ENCODE measurements around the gene NUDC.
A peak's percentile ranks its signal among the peaks of the same experiment; 100 is the strongest.
"Not testable (repeated sequence)": the region's sequence is repeated elsewhere in the genome, so short reads cannot be mapped to it uniquely, and the experiment has no call there.

Gene NUDC

GRCh38 chr1:26921540-26922430 lies at the start of gene NUDC:
NUDC (plus strand) TSS chr1:26921743; CDS start chr1:26921849, 106 bp downstream.
- peak; percentile 85 for DNase-seq (ENCODE audit: low read depth)

- DNase-seq (ENCODE audit: low read depth): not testable (repeated sequence)
Observed at GRCh38 chr1:26873097-26873496, 48.4 kb upstream of the NUDC start.

GRCh38 chr1:26874896-26875295 lies 46.6 kb upstream of the NUDC start:
- no peak for DNase-seq (ENCODE audit: low read depth)

GRCh38 chr1:26877326-26877725 lies 44.2 kb upstream of the NUDC start:
- DNase-seq (ENCODE audit: low read depth): no peak

- DNase-seq (ENCODE audit: low read depth): no peak
Observed at GRCh38 chr1:26879793-26880192, 41.8 kb upstream of the NUDC start.

GRCh38 chr1:26881611-26882010 lies 39.9 kb upstream of the NUDC start:
- not testable (repeated sequence) for DNase-seq (ENCODE audit: low read depth)

- DNase-seq (ENCODE audit: low read depth): no peak
Observed at GRCh38 chr1:26882696-26883463, 38.7 kb upstream of the NUDC start.

- DNase-seq (ENCODE audit: low read depth): no peak
Observed at GRCh38 chr1:26887125-26887524, 34.4 kb upstream of the NUDC start.

GRCh38 chr1:26888231-26888630 lies 33.3 kb upstream of the NUDC start:
- no peak for DNase-seq (ENCODE audit: low read depth)

- peak; percentile 36 for DNase-seq (ENCODE audit: low read depth)
Observed at GRCh38 chr1:26889551-26890466, 31.7 kb upstream of the NUDC start, which contains the start of gene GPN2. GPN2 (minus strand) TSS chr1:26890283; CDS start chr1:26890096, 187 bp downstream.

- DNase-seq (ENCODE audit: low read depth): no peak
Observed at GRCh38 chr1:26890467-26890796, 31.1 kb upstream of the NUDC start.

GRCh38 chr1:26894263-26894662 lies 27.3 kb upstream of the NUDC start:
- no peak for DNase-seq (ENCODE audit: low read depth)

- DNase-seq (ENCODE audit: low read depth): no peak
Observed at GRCh38 chr1:26897351-26897750, 24.2 kb upstream of the NUDC start.

- peak; percentile 84 for DNase-seq (ENCODE audit: low read depth)
Observed at GRCh38 chr1:26900001-26900814, 21.3 kb upstream of the NUDC start, which contains the start of gene GPATCH3. GPATCH3 (minus strand) TSS chr1:26900467; CDS start chr1:26900442, 25 bp downstream.

- no peak for DNase-seq (ENCODE audit: low read depth)
Observed at GRCh38 chr1:26900815-26901511, 20.6 kb upstream of the NUDC start.

GRCh38 chr1:26907071-26907917 lies 14.2 kb upstream of the NUDC start:
- peak; percentile 61 for DNase-seq (ENCODE audit: low read depth)

GRCh38 chr1:26909951-26910342 lies 11.6 kb upstream of the NUDC start:
- DNase-seq (ENCODE audit: low read depth): no peak

GRCh38 chr1:26910343-26911160 lies 11.0 kb upstream of the NUDC start:
- DNase-seq (ENCODE audit: low read depth): no peak

Measured in HS-5 (cell line).